Measurements from ENCODE around the gene PRDM7.
A peak's percentile ranks its signal among the peaks of the same experiment; 100 is the strongest.

Gene PRDM7

GRCh38 chr16:90047714-90048346, 29.3 kb downstream of the PRDM7 start:
- H3K36me3 Mint-ChIP-seq (ENCODE audit: low read depth) = no peaks in the 10 kb centered on the region
- H3K4me3 Mint-ChIP-seq = peak overlapping the region; percentile 36
- TF ChIP-seq CTCF (IDR thresholded peaks at IDR 0.05) = no peak
- H3K4me1 Mint-ChIP-seq = peaks cover 24% of the 10 kb centered on the region
- DNase-seq = no peak
- H3K9me3 Mint-ChIP-seq = peaks cover 9% of the 10 kb centered on the region
- peaks cover 13% of the 10 kb centered on the region for H3K27me3 Mint-ChIP-seq (ENCODE audit: low read depth, poor library complexity)
- H3K27ac Mint-ChIP-seq = no peak overlapping the region

- Mint-ChIP-seq H3K4me3 (peak overlapping the region; percentile 70), H3K9me3 (peaks cover 7% of the 10 kb centered on the region), H3K36me3 (ENCODE audit: low read depth) (no peaks in the 10 kb centered on the region), H3K27ac (no peak overlapping the region), H3K4me1 (peaks cover 24% of the 10 kb centered on the region), H3K27me3 (ENCODE audit: low read depth, poor library complexity) (peaks cover 13% of the 10 kb centered on the region)
- no peak for TF ChIP-seq CTCF (IDR thresholded peaks at IDR 0.05)
- DNase-seq = peak; percentile 82
Measured at GRCh38 chr16:90046971-90047713, 30.0 kb downstream of the PRDM7 start.

GRCh38 chr16:90046122-90046970, 30.8 kb downstream of the PRDM7 start:
- no peaks in the 10 kb centered on the region for H3K36me3 Mint-ChIP-seq (ENCODE audit: low read depth)
- H3K27me3 Mint-ChIP-seq (ENCODE audit: low read depth, poor library complexity) = peaks cover 13% of the 10 kb centered on the region
- DNase-seq = no peak
- TF ChIP-seq CTCF (IDR thresholded peaks at IDR 0.05) = no peak
- peaks cover 24% of the 10 kb centered on the region for H3K4me1 Mint-ChIP-seq
- H3K9me3 Mint-ChIP-seq = no peaks in the 10 kb centered on the region
- peak overlapping the region; percentile 57 for H3K27ac Mint-ChIP-seq
- peak overlapping the region; percentile 70 for H3K4me3 Mint-ChIP-seq

- no peak overlapping the region for H3K27ac Mint-ChIP-seq
- H3K9me3 Mint-ChIP-seq = no peaks in the 10 kb centered on the region
- H3K4me1 Mint-ChIP-seq = peaks cover 21% of the 10 kb centered on the region
- peaks cover 12% of the 10 kb centered on the region for H3K27me3 Mint-ChIP-seq (ENCODE audit: low read depth, poor library complexity)
- TF ChIP-seq CTCF (IDR thresholded peaks at IDR 0.05) = no peak
- H3K4me3 Mint-ChIP-seq = no peak overlapping the region
- DNase-seq = no peak
- H3K36me3 Mint-ChIP-seq (ENCODE audit: low read depth) = no peaks in the 10 kb centered on the region
Measured at GRCh38 chr16:90044111-90044551, 33.0 kb downstream of the PRDM7 start.

GRCh38 chr16:90043526-90043925, 33.6 kb downstream of the PRDM7 start:
- no peak for TF ChIP-seq CTCF (IDR thresholded peaks at IDR 0.05)
- H3K36me3 Mint-ChIP-seq (ENCODE audit: low read depth) = no peaks in the 10 kb centered on the region
- no peak for DNase-seq
- no peak overlapping the region for H3K27ac Mint-ChIP-seq
- H3K27me3 Mint-ChIP-seq (ENCODE audit: low read depth, poor library complexity) = peaks cover 6% of the 10 kb centered on the region
- H3K4me3 Mint-ChIP-seq = no peak overlapping the region
- H3K4me1 Mint-ChIP-seq = peaks cover 15% of the 10 kb centered on the region
- no peaks in the 10 kb centered on the region for H3K9me3 Mint-ChIP-seq
